ENCODE results near the gene IL11RA.

The IL11RA gene

DNA sequence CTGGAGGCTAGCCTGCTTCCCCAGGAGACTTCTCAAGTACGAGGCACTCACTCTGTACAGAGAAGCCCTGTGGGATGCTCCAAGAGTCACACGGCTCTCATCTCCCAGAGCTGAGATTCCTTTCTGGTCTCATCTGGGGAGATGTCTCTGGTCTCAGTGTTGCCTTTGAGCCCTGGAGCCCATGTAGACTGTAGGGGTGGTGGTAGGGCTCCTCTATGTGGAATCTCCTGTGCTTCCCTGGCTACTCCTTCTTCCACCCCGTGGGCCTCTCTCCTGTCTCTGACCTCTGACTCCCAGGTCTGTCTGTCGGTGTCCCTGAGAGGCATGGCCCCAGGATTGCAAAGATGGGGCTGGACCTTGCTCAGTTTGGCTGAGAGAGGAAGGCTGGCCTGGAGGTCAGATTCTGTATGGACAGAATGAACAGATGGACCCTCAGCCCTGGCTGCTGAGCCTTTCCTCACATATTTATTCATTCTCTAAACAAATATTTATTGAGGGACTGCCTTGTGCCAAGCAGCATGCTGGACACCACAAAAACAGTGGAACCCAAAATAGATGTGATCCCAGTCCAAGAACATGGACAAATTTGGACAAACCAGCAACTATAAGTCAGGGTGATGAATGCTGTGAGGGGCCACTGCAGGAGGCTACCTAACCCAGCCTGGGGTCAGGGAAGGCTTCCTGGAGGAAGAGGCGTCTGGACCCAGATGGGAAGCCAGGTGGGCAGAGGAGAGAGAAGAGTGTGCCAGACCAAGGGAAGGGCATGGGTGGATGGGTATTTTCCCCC lies 36.5 kb downstream of the IL11RA start:
- DNase-seq = no peak

DNA sequence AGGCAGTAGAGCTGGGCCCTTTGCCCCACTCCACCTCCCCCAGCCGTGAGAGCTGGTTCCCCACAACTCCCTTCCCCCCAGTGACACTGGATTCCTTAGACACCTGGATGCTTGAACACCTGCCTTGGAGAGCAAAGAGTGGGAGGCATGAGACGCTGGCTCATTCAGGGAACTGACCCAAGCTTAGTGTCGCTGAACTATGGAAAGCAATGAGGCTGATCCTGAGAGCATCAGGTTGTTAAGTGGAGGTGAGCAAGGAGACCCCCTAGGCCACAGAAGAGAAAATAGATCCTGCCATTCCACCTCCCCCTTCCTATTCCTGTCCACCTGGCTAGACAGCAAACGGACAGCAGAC lies 37.1 kb downstream of the IL11RA start:
- no peak for DNase-seq

DNA sequence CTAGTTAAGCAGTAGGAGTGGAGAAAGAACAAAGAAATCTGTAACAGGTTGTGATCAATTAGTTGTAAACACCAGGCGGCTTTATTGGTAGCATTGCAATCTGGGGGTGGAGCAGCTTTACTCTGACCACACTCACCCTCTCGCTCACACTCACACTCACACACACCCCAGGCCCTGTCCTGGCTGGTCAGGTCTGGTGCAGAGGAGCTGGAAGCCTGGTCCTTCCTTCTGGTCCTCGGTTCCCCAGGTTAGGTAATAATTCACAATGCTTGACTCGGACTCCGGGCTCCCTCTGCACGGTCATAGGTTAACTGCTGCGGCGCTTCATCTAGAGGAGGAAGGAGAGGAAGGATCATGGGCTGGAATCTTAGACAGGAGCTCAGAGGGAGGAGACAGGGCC lies 37.5 kb downstream of the IL11RA start:
- DNase-seq = no peak

DNA sequence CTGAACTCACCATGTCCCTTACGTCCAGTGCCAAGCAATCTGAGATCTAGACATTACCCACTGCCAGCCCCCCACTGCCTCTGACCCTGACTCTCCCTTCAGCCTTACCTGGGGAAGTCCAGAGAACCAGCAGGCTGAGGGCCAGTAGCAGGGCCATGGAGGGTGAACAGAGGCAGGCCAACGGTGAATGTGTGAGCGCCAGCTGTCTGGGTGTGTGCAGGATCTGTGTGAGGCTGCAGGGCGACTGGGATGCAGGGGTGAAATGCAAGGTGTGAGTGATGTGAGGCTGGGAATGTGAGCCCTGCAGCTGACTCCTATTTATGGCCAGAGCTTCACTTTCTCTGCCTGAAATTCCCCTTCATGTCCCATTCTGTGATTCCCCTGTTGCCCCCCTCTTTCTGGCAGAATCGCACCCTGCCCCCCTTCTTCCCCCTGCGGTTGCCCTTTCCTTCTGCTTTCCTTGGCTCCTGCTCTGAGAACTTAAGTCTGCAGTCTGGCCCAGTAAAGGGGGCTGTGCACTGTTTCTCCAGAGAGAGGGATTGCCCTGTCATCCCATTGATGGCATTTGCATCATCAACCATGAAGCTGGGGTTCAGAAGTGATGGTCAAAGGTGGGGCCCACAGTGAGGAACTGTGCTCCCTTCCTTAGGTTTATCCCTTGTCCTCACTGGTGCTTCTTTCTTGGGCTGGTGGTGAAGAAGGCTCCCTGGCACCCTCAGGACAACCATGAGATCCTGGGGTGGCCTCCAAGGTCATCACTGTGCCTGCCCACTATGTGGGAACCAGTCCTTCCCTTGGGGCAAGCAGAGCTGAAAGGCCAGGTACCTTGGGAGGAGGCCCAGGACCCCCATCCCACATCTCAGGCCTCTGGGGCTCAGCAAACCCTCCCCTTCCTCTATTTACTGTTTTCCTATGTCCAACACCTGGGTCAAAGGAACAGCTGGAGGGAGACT lies 39.3 kb downstream of the IL11RA start, which contains the start of gene CCL19:
TSS of gene CCL19 (minus strand) at position 294 of the 953 bp plus-strand sequence. CDS start at position 157, 137 bp downstream.
- DNase-seq = no peak

DNA sequence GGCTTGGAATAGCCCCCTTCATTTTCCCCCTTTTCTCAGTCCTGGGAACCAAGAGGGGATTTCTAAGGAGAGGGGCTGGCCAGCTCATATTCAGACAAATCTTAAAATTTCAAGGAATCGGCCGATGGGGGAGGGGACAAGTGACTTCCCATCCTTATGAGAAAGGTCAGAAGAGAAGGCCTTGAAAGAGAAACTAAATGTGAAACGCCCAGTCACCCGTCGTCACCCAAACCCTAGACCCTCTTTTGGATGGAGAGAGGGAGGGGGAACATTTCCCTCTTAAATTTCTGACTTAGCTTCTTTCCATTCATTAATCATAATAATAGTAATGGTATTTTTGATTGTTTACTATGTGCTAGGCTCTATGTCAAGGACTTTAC lies 39.9 kb downstream of the IL11RA start:
- no peak for DNase-seq

DNA sequence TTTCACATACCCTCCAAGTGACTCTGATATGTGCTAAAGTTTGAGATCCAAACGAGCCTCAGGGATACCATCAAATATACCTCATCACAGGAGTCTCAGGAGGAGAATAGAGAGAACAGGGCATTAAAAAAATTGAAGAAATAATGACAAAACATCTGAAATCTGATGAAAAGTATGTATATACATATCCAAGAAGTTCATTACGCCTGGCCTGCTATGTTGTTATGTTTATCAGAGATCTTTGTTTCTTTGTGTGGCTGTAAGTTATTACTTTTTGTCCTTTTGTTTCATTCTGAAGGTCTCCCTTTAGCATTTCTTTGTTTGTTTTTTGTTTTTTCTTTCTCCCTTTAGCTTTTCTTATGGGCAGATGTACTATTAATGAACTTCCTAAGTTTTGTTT lies 41.6 kb downstream of the IL11RA start:
- DNase-seq = no peak

DNA sequence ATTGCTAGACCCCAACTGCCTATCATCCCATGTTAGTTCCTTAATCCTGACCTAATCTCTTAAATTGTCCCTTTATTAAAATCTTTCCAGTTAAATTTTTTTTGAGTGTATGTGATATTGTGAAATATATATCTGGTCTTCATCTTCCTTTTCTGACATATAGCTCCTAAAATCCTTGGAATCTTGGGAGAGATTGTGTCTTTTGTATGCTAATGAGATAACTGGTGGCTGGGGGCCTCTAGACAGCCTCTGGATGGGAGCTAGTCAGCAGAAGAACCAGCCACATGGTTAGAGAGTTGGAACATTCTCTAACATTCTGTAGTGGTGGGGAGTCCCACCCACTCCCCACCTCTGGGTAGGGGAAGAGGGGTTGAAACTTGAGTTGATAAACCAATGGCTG lies 42.8 kb downstream of the IL11RA start:
- DNase-seq = no peak

DNA sequence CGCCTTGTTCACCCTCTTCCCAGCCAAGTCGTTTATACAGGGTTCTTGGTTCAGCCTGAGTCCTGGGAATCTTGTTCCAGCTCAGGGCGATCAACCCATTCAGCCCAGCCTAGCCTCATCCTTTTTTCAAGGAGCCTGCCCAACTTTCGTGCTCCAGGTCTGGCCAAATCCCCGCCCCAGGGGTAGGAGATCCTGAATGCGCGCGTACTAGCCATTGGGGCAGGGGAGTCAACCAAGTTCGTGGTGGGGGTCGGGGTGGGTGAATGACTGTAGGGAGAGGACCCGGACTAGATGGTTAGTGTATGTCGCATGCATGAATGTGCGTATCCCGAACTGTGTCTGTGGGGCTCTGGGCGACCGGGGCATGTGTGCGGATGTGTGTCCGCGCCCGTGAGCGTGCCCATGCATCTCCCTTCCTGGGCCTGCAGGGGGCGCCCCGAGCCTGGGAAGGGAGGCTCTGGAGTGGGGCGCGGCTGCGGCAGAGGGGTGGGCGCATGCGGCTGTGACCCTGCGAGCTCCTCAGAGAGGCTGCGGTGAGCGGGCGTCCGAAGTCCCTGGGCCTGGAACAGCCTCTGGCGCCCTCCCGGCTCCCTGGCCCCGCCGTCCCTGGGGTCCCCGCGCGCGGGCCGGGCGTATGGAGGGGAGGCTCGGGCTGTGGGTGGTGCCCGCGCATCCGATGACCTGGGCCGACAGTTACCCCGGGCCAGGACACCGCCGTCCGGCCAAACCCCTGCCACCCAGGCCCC lies 49.2 kb downstream of the IL11RA start:
- peak; percentile 94 for DNase-seq

DNA sequence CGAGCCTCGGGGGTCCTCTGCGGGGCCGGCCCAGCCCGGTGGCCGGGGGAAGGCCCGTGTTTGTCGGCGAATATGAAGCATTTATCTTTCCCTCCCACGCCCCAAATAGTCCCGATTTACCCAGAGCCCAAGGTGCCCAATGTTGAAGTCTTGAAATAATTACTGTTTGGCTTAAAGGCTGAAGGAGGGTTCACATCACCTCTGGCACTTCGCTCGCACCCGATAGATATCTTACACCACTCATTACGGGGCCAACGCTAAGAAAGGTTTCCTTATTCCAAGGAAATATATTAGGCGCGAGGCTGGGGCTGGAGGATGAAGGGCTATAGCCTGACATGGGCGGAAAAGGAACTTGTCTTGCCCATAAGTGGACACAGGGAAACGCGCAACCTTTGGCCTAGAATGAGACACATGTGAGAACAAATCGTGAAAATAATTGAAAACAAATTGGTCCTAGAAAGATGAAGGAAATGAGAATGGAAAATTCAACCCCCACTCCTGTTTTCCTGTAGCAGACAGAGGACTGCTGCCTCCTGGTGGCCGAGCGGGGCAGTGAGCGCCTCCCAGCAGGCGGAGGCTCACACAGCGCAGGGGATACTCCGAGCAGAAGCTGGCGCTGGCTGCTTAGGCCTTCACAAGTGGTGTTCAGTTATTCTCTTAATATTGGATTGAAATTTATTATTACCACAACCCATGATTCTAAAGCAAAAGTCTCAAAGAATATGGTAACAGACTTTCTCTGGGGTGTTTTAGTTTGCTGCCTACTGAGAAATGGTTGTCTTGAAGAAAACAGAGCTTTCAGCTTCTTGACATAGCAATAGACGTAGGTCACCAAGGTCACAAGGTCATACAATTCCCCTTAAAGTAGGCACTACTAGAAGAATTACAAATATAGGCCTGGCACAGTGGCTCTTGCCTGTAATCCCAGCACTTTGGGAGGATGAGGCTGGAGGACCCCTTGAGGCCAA lies 50.1 kb downstream of the IL11RA start:
- DNase-seq = peak; percentile 91

DNA sequence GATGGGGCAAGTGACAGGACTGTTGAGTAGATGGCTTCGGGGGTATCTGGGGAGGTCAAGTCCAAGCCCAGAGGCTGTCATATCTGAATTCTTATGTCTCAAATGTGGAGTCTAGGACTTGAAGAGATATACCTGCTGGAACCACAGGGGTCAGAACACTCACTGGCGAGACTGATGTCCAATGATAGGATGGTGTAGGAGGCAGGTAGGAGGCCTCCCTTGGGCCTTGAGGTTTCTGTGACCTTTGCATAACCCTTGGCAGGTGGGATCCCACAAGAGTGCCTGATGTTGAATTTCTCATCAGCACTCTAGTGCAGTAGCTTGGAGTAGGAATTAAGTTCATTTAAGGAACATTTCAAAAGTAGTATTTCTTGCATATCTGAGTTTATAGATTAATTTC lies 55.1 kb downstream of the IL11RA start:
- no peak for DNase-seq

DNA sequence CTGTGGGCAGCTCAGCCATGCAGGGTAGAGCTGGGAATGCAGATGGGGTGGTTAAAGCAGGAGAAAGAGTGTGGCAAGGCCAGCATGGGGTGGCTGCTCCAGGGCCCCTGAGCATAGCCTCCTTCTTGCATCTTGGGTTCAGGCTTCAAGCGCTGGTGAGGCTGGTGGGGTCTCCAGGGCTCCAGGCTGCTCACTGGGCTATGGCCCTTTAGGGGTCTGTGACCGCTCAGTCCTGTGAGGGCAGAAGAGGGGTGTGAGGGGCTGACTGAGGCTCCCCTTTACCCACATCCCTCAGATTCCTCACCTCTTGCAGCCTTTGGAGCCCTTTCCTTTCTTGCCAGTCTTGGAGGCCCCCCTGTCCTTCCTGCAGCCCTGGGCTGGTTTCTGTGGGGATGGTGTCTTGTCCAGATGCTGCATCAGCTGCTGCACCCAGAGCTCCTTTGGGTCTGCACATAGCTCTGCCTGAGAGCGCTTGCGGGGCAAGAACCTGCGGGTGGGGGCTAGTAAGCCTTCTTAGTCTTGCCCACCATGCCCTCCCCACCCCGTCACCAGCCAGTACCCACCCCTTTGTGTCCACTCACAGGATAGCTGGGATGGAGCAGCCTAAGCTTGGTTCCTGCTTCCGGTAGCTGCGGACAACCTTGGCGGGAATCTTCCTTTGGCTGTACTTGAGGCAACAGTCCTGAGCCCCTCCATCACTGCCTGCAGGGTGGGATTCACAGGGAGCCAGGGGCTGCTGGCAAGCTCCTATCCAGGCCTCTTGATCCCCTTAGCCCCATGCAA lies 57.4 kb downstream of the IL11RA start:
- no peak for DNase-seq

DNA sequence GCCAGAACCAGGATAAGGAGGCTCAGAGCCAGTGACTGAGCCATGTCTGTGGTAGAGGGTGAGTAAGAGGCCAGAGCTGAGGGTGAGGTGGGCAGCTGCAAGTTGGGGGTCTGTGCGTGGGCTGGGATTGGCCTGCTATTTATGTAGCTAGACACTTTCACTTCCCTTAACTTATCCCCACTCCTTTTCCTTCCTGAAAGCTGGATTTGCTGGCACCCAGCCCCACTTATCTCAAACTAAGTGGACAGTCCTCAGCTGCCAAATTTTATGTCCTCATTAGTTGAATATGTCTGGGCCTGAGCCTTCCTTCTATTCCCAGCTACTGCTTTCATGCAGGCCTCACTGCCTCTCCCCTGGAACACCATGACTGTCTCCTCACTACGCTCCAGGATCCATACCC lies 58.0 kb downstream of the IL11RA start, which contains the start of gene CCL21:
TSS of gene CCL21 (minus strand) at position 114 of the 400 bp plus-strand sequence. CDS start at position 44, 70 bp downstream.
- no peak for DNase-seq
